Body of pancreas (tissue), 4 donors: ENCODE data around the gene CAPN11. TPM values are rescaled to one million over a fixed set of nuclear protein-coding genes. Genes with fewer than 3 reads are reported as not detected.

Experiments
- ATAC-seq: fragments of 150-250 bp; one replicate; pipeline ENCODE4 v1.9.1; 2016
- DNase-seq, 4 donors: peaks; one replicate each; pipeline ENCODE4 v3.0.0-alpha.2; 2019
- H3K27ac ChIP-seq, 4 donors: fragments of 200-600 bp; sonication (generic); 1 replicate in 3 of 4; 2 replicates in 1 of 4; pipeline versions ENCODE4 v1.5.1 to v1.6.1; 2016 to 2019; ENCODE audit warnings: mild to moderate bottlenecking in 1 of 4, mixed read lengths in 1 of 4, moderate library complexity in 1 of 4
- H3K27me3 ChIP-seq, 2 donors: fragments of 200-600 bp; sonication (generic); one replicate each; pipeline ENCODE4 v1.6.0; 2016; ENCODE audit warnings: mild to moderate bottlenecking in 1 of 2
- H3K36me3 ChIP-seq, 2 donors: fragments of 200-600 bp; sonication (generic); replicated peaks in 1 of 2; 2 replicates each; pipeline ENCODE4 v1.5.1; 2016; ENCODE audit warnings: low read depth in 2 of 2; ENCODE audit not compliant: insufficient read depth in 1 of 2
- H3K4me1 ChIP-seq: fragments of 200-600 bp; sonication (generic); one replicate; pipeline ENCODE4 v1.6.0; 2016
- H3K4me3 ChIP-seq, 2 donors: fragments of 200-600 bp; sonication (generic); 1 replicate in 1 of 2; 2 replicates in 1 of 2; pipeline ENCODE4 v1.5.1; 2016 to 2019
- H3K9me3 ChIP-seq, 3 donors: fragments of 200-600 bp; sonication (generic); 1 replicate in 2 of 3; 2 replicates in 1 of 3; pipeline ENCODE4 v1.5.1; 2016
- POLR2A ChIP-seq, 3 donors: fragments of 450-650 bp; IDR thresholded peaks; one replicate each; pipeline ENCODE4 v1.6.1; 2016; ENCODE audit warnings: antibody characterized with exemption in 3 of 3, mild to moderate bottlenecking in 2 of 3
- WGBS, 2 donors: methylation state at CpG; one replicate each; pipeline ENCODE4 v1.1.5; 2017; 5-methylcytosine and 5-hydroxymethylcytosine counted together
- intact Hi-C: fragments of 100-400 bp; cut with DNase I; formaldehyde crosslinking; loops from one replicate; pipeline ENCODE4 v1.15.1; 2023
- total RNA-seq, 2 donors: library from RNA; depleted of rRNA; stranded (reverse); fragments of >200 nt; gene quantifications; one replicate each; pipeline ENCODE4 v1.1.0, GENCODE V29; 2016
- TF ChIP-seq, protein P1 (sequence below), 7 experiments: fragments of 450-650 bp in 4 of 7; fragments of 200-600 bp in 3 of 7; sonication (generic) in 3 of 7; IDR thresholded peaks; one replicate each; pipeline ENCODE4 v1.5.1; 2016 to 2019; ENCODE audit warnings: antibody characterized with exemption in 7 of 7

CAPN11 gene
- total RNA-seq, 2 donors from 2014 or later: 0.66 TPM; not detected in 1

DNA sequence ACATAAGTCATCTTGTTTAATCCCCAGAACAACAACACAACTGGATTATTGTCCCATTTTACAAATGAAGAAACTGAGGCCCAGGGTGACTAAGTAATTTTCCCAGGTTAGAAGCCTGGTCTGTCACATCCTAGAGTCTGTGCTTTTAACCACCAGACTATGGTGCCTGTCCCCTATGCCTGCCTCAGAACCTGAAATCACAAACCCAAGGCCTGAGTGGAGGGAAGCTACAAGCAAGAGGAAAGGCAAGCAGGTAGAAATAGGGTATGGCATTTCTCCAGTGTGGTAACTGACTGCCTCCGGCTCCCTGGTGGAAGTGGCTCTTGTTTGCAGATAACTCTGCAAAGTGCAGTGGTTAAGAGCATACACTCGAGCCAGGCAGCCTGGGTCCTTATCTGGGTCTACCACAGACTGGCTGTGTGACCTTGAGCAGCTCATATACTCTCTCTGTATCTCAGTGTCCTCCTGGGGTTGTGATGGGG lies 28.7 kb upstream of the CAPN11 start:
- no peak overlapping the region for H3K27ac ChIP-seq
- no peak for ATAC-seq
- intact Hi-C loops: no loop called here

DNA sequence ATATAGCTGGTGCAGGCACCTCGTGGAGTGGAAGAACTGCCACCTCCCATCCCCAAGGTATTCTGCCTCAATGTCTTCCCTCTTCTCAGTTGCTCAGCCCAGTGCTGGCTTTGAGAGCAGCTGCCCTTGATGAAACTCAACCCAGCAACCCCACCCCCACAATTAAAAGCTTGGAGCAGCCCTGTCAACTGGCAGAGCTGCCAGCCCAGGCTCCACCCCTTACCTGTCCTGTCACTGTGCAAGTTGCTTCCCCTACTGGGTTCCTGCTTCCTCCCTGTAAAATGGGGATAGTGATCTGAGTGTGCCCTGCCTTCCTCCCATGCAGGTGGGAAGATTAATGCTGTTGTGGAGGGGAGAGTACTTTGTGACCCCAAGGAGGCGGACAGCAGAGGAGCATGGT lies 26.7 kb upstream of the CAPN11 start:
- WGBS, 2 donors: 58 to 81% methylated on average over 2 of the region's 2 CpGs
- no peak overlapping the region for H3K27ac ChIP-seq
- H3K4me3 ChIP-seq: no peak overlapping the region
- DNase-seq (peak in 2 of 4 donors; percentile 46 to 53), ATAC-seq (no peak)
- no peaks in the 10 kb centered on the region for H3K36me3 ChIP-seq
- no peak for TF ChIP-seq POLR2A (IDR thresholded peaks at IDR 0.05)
- TF ChIP-seq, protein P1, sequence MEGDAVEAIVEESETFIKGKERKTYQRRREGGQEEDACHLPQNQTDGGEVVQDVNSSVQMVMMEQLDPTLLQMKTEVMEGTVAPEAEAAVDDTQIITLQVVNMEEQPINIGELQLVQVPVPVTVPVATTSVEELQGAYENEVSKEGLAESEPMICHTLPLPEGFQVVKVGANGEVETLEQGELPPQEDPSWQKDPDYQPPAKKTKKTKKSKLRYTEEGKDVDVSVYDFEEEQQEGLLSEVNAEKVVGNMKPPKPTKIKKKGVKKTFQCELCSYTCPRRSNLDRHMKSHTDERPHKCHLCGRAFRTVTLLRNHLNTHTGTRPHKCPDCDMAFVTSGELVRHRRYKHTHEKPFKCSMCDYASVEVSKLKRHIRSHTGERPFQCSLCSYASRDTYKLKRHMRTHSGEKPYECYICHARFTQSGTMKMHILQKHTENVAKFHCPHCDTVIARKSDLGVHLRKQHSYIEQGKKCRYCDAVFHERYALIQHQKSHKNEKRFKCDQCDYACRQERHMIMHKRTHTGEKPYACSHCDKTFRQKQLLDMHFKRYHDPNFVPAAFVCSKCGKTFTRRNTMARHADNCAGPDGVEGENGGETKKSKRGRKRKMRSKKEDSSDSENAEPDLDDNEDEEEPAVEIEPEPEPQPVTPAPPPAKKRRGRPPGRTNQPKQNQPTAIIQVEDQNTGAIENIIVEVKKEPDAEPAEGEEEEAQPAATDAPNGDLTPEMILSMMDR (IDR thresholded peaks at IDR 0.05): no peak
- peaks cover 19% of the 10 kb centered on the region for H3K4me1 ChIP-seq
- H3K9me3 ChIP-seq: no peaks in the 10 kb centered on the region
- no peaks in the 10 kb centered on the region for H3K27me3 ChIP-seq
- intact Hi-C loops: no loop called here

More for the DNA sequence above, 28.7 kb upstream of the CAPN11 start:
- H3K4me1 ChIP-seq: peaks cover 34% of the 10 kb centered on the region
- H3K9me3 ChIP-seq: no peaks in the 10 kb centered on the region
- H3K4me3 ChIP-seq: no peak overlapping the region
- no peak for DNase-seq
- WGBS, 2 donors: 26 to 30% methylated on average over 2 of the region's 2 CpGs
- no peaks in the 10 kb centered on the region for H3K27me3 ChIP-seq
- no peaks in the 10 kb centered on the region for H3K36me3 ChIP-seq
- no peak for TF ChIP-seq POLR2A (IDR thresholded peaks at IDR 0.05)
- TF ChIP-seq, protein P1 (IDR thresholded peaks at IDR 0.05): no peak

DNA sequence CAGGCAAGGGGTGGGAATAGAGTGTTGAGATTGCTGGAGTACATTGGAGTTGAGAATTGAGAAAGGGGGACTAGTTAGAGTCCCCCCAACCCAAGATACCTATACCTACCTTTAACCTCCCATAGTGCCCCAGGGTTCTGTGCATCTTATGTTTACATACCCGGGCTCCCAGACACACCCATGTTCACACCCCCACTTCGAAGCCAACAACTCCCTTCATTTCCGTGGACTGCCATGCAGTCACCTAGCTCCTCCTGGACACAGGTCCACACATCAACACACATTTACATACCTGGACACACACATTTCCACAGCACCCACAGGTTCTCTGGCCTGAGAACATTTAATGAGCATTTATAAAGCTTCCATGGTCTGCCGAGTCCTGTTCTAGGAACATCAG lies 26.1 kb upstream of the CAPN11 start:
- no peak for TF ChIP-seq POLR2A (IDR thresholded peaks at IDR 0.05)
- TF ChIP-seq, protein P1 (IDR thresholded peaks at IDR 0.05): no peak
- intact Hi-C loops: no loop called here
- peaks cover 19% of the 10 kb centered on the region for H3K4me1 ChIP-seq
- 73 to 78% methylated on average over 4 of the region's 4 CpGs for WGBS, 2 donors
- ATAC-seq: no peak
- H3K27me3 ChIP-seq: no peaks in the 10 kb centered on the region
- H3K36me3 ChIP-seq: no peaks in the 10 kb centered on the region
- no peak for DNase-seq
- no peaks in the 10 kb centered on the region for H3K9me3 ChIP-seq
- H3K27ac ChIP-seq: no peak overlapping the region
- H3K4me3 ChIP-seq: no peak overlapping the region

DNA sequence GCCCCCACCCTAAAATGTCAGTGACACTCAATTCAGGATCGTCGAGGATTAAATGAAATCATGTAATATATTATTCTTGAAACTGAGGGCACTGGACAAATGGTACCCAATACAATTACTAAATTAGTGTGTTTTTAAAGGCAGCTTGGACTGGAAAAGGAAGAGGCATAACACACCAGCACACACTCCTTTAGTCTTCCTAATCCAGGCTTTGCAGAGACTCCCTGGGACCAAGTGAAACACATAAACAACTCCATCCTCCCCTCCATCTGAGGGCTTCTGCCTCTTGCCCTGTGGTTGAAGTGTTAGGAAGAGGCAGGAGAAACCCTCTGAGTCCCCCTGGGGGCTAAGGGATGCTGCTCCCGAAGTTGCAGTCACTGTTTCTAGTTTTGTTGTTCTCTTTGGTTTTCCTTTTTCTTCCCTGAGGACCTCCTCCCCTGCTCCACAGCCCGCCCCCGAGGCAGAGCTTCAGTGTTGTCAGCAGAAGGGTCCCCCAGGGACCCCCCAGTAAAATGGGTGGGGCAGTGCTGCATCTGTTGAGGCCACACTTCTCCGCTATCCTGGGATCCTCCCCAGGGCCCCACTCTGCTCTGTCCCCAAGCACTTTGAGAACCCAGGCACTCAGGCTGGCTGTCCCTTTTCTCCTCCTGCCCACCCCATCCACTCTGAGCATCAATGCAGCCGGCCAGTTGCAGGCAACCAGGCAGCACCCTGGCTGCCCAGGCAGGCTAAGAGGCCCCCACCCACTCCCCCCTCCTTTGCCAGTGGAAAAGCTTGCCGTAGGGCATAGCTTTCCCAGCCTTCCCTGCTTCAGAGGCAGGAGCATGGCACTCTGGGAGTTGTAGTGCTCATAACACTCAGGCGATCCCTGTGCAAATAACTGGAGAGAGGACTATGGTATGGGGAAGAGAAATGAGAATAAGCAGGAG lies 25.4 kb upstream of the CAPN11 start:
- DNase-seq: peak in 3 of 4 donors; percentile 43 to 47 (median 43)
- no peaks in the 10 kb centered on the region for H3K27me3 ChIP-seq
- H3K27ac ChIP-seq: no peak overlapping the region
- H3K9me3 ChIP-seq: no peaks in the 10 kb centered on the region
- H3K4me3 ChIP-seq: no peak overlapping the region
- ATAC-seq: peak; percentile 68
- 50 to 68% methylated on average over 8 to 9 of the region's 9 CpGs for WGBS, 2 donors
- peaks cover 16% of the 10 kb centered on the region for H3K4me1 ChIP-seq
- intact Hi-C loops: no loop called here
- no peaks in the 10 kb centered on the region for H3K36me3 ChIP-seq
- TF ChIP-seq, protein P1 (IDR thresholded peaks at IDR 0.05): no peak
- no peak for TF ChIP-seq POLR2A (IDR thresholded peaks at IDR 0.05)
